Stimulated activated CD4-positive, alpha-beta T cell treated with anti-CD3 and anti-CD28 coated beads, Interleukin-4, amount 100 ng/mL, for 48 hours (primary cell): ENCODE measurements around the gene CHL1.

Experiments
- DNase-seq, 2 donors: peaks; one replicate each; pipeline ENCODE4 v3.0.0-alpha.2; 2020; ENCODE audit warnings: low read depth in 2 of 2

Gene CHL1

DNA sequence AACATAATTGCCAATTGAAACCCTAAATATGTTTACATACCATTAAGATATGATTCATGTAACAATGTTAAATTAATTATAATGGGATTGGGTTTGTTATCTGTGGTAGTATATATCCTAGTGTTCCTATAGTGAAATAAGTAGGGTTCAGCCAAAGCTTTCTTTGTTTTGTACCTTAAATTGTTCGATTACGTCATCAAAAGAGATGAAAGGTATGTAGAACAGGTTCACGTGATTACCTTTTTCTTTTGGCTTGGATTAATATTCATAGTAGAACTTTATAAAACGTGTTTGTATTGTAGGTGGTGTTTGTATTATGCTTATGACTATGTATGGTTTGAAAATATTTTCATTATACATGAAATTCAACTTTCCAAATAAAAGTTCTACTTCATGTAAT lies 212.4 kb downstream of the CHL1 start:
- no peak for DNase-seq

DNA sequence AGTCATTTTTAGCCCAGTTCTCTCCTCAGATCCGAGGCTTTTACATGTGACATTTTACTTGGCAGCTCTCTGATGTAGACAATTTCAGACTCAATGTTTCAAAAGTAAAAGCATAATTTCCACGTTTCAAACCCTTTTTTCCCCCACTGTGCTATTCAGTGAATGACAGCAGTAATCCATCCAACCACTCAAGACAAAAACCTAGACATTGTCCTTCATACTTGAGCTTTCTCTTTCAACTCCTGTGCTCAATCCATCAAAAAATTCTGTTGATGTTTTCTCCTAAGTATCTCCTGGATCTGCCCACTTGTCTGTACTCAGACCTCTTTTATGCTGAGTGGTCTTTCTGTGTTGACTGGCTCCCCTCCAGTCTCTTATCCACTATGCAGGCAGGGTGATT lies 214.7 kb downstream of the CHL1 start:
- DNase-seq, result no peak

DNA sequence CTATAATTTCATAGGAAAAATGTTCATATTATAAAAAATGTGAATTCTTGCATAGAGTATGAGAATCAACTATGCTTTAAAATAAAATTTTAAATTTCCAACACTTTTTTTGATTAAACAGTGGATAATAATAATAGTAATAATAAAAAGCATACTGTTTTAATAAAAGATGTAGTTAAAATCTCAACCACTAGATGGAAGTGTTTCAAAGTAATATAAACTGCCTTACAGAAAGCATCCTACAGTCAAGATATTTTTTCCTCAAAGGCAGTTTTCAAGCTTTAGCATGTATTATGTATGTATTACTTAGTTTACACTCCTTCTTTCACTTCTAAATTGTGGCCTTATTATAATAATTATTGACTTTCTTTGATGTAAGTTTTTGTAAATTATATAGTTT lies 217.5 kb downstream of the CHL1 start:
- DNase-seq, result no peak

DNA sequence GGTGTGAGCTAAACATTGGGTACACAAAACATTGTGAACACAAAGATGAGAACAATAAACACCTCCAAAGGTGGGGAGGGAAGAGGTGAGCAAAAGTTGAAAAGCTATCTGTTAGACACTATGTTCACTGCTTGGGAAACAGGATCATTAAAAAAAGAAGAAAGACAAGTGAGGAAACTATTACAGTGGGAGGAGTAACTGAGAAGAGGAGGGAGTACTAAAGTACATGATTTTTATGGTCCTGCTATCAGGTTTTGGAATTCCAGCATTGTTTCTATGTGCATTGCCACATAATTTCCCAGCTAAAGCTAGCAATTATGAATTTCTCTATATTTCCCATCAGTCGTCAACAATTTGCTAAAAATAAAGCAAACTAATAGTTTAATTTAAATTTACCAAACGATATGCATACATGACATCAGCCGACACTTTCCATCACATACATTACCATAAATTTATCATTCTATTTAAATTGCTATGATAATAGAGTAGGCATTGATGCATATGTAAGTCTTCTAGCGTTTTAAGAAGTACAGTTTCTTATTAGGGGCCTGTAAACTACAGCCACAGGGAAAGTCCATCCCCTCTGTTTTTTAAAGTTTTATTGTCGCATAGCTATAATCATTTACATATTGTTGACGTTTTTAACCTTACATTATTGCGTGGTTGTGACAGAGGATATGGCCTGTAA lies 221.8 kb downstream of the CHL1 start:
- no peak for DNase-seq

DNA sequence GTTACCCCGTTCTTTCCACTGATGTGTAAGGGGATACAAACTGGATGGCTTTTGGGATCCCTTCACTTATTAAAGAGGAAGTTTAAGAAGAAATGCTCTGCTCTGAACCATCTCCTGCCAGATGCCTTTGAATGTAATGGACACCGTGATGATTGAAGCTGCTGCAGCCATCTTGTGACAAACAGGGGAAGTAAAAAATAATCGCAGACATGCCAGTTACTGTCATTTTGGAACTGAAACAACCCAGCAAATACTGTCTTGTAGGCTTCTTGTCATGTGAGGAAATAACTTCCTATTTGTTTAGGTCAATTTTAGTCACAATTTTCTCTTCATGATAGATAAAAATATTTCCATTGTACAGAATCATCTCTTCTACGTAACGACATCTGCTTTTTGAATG lies 224.0 kb downstream of the CHL1 start:
- DNase-seq, result no peak

DNA sequence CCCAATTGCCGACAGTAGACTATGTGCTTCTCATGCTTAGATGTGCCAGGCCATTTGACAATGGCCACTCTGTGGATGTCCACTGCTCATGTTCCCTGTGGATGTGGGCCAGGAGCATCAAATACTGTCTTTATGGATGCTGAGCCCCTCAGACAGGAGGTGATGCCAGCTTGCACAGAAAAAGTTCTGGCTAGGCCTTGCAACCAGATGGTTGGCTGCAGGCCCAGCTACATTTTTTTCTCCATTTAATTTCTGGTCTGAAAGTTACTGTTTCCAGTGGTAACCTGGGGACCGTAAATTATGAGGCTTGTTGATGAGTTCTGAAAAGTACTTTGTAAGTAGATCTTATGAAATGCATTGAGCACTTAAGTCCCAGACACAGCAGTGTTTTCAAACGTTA lies 228.5 kb downstream of the CHL1 start:
- DNase-seq, result no peak

DNA sequence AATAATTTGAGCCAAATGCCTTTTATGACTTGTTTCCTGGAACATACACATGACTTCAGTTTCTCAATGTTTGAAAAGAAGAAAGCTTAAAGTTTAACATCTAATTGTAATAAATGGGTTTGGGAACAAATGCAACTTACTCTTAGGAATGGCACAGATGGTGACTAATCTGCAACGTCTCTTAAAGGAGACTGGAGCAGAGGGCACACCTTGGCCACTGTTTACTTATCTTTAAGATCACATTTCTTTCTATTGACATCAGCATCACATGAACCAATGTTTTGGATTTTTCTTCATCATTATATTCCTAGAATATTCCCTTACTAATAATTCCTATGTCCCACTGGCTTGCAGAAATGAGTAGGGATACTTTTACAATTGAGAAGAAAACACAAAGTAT lies 229.5 kb downstream of the CHL1 start:
- DNase-seq, result no peak

DNA sequence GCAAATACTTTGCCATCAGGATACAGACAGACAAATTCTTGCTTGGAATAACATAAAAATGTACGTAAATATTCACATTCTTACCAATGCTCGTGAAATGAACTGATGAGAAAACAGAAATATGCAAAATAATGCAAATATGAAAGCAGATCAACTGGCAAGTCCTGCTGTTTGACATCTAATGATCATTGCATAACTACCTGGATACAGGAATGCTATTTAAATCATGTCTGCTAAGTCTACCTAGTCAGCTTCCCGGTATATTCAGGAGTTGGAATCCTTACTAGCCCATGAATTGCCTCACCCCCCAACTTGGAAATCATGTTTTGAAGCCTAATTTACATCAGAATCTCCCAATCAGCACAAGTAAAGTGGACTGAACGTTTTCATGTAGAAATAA lies 230.6 kb downstream of the CHL1 start:
- DNase-seq, result no peak

DNA sequence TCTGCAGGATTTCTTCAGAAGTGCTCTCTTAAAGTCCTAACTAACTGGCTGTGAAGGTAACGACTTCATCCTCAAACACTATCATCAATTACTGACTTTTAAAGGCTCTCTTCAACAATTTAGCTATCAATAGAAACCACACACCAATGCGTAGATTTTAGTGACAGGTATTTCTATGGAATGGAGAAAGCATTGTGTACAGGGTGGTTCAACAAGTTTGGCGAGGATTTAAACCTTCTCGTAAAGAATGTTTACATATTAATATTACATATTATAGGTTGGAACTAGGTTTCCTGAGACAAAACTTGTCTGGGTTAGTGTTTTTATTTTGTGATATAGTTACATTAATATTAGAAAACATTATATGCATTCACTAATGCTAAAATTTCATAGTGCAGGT lies 233.6 kb downstream of the CHL1 start:
- no peak for DNase-seq

DNA sequence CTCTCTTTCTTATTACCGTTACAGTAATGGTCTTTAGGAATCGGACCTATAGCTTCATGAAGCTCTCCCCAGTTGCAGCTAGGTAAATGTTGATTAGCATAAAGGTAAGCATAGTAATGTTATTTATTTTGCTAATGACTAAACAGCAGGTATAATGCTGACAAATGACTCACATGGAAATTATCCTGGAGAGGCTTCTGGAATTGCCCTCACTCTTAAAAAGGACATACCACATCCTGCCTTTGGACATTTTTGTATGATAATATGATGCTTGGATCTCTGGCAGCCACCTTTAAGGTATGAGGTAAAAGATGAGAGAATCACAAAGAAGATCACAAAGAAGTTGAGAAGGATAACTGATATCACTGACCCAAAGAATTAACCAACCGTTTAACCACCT lies 238.6 kb downstream of the CHL1 start:
- DNase-seq, result no peak

DNA sequence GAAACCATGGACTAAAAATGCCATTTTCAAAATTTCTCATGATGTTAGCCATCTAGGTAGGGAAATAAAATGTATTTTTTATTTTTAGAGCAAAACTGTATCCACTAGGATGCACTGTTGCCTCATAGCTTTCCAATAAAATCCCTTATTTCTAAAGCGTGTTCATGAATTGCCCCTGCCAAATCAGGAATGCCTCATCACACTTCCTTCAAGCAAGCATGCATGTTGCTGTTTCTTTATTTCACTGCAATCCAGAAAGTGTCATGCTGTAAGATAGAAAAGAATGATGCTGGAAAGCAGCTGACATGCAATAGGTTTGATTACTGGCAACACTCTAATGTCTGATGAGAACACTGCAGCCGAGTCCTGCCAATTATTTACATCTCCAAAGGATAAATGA lies 239.5 kb downstream of the CHL1 start:
- no peak for DNase-seq

DNA sequence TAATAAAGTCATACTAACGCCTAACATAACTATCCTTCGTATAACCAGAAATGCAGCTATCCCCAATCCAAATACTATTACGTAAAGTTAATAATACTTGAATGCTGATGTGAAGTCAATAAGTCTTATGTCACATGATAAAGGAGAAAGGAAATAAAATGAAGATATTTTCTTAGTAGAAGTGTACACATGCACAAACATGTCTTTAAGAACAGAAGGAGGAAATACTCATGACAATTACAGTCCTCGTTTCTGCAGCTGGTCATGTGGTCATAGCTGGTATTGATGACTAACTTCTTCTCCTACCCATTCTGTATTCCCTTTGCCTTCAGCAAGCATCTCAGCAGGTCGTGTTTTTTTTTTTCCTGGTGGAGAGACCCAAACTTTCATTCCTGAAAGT lies 244.3 kb downstream of the CHL1 start:
- no peak for DNase-seq

DNA sequence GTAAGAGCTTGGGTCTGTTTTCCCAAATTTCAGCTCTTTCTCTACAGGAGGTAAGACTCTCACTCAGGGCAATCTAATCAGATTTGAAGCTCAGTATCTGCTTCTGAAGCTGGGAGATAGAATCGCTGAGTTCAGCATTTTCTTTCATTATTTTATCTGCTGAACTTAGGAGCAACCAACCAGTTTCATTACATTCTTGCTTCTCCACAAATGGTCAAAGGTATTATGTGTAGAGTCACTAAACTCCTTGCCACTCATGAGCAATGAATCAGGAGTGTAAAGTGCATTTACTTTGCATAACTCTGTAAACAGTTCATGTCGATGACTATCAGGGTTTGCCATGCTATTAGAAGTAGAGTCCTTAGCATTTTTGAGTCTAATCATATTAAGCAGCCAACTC lies 249.4 kb downstream of the CHL1 start:
- no peak for DNase-seq

DNA sequence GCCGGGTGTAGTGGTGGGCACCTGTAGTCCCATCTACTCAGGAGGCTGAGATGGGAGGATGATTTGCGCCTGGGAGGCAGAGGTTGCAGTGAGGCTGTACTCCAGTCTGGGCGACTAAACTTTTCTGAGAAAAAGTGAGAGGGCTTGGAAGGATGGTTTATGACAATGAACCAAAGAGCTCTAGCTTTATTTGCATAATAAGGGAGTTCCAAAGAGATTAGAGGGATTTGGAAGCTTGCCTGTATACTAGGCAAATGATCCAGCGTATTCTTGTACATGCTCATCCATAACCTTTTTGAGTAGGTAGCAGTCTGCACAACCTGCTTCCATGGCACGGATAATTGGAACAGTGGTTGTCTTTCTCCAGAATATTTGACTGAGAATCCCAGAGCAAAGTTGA lies 251.1 kb downstream of the CHL1 start:
- no peak for DNase-seq

DNA sequence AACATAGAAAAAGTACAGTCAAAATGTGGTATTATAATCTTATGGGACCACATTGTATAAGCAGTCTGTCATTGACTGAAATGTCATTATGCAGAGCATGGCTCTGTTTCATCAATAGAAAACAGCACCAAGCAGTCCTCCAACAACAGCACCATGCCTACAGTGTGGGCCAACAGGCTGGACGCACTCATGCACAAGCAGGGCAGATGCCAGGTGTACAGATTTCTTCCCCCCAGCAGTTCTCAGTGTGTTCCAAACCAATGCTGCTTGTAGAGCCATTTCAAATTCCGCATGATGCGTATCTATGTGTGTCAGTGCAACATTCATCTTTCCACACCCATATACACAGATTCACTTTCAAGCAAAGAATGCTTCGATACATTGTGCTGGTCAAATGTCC lies 253.1 kb downstream of the CHL1 start:
- no peak for DNase-seq

DNA sequence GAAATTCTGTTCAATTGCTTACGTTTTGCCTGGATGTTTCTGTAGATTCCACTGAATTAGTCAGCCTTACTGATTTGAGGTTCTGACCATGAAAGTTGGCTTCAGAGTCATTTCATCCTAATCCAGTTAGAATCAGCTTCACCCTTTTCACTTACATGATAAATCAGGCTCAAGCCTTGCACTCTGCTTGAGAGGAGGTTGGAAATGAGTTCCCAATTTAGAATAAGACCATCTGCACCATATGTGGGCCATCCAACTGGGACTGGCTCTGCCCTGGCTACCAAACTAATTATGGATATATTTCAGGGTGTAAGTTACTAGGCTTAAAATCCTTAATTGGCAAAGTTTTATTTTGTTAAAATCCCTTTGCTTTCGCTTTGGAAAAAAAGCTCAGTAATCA lies 255.7 kb downstream of the CHL1 start:
- no peak for DNase-seq

DNA sequence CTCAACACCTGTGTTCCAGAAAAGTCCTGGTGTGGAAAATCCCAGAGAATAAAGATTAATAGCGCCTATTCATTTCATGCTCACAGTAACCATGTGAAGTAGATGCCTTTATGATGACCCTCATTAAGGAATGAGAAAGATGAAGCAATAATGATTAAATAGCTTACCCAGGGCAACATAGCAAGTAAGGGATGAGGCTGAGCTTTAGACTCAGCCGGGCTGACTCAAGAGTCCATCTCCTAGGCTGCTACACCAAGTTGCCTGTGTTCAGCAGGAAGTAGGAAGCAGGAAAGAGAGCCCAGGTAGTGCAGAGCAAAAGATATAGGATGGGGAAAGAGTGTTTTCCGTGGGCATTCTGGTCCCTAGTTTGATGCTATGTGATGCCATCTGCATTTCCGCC lies 256.5 kb downstream of the CHL1 start:
- no peak for DNase-seq

DNA sequence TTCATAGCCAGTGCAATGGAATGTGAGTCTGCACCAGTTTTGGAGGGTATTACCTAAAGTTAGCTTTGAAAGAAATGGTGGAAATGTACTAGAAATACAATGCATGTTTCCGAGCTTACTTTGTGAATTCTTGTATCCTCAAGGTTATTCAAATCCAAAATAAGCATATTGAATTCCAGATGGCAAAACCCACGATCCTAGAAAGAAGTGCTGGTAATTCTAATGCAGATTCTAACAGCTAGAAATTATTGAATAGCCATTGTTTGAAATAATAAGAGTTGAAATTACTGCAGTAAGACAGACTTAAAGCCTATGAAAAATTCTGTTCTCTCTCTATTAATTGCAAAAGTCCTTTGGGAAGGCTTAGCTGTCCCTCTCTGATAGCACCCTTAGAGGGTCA lies 258.4 kb downstream of the CHL1 start:
- no peak for DNase-seq

DNA sequence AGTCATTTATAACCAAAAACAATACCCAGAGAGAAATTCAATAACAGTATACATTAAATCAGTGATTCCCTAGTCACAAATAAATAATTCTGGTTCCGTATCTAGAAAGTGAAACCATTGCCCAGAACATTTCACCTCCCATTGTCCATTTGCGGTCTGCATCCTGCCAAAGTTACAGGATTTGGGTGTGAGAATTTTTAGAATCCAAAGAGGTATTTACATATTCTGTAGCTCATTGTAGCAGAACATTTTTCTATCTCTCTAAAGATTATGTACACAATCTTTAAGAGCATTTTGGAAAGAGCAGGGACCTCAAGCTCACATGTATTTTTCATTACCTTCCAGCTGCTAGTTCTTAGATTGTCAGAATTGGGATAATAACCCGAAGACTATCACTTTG lies 261.6 kb downstream of the CHL1 start:
- no peak for DNase-seq

DNA sequence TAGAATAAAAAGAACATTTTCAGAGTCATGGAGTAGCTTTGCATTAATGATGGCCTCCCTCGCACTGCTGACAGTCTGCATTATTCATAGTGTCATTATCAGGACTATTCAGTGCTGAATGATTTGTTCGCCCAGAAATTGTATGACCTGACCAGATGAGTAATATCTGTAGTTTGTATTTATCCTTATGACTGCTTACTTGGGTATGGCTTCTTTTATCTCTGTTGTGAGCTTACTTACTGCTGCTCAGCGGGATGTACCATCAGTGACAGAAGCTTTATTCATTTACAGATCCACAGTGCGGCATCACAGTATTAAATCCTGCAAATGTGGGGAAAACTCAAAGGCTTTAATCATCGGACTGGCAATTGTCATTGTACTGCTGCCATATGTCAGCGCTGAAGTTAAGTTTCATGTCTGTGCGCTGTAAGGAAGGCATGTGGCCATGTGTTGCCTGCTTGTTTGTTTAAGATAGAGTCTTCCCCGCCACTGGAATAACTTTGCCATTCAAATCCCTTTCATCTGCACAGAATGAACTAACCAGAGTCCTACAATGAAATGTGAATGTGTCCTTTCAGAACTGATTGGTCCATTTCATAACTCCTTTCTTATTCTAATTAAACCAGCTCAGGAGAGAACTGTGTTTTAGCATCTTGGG lies 262.2 kb downstream of the CHL1 start:
- no peak for DNase-seq
